ENCODE data around the gene SMG6.

The SMG6 gene

DNA sequence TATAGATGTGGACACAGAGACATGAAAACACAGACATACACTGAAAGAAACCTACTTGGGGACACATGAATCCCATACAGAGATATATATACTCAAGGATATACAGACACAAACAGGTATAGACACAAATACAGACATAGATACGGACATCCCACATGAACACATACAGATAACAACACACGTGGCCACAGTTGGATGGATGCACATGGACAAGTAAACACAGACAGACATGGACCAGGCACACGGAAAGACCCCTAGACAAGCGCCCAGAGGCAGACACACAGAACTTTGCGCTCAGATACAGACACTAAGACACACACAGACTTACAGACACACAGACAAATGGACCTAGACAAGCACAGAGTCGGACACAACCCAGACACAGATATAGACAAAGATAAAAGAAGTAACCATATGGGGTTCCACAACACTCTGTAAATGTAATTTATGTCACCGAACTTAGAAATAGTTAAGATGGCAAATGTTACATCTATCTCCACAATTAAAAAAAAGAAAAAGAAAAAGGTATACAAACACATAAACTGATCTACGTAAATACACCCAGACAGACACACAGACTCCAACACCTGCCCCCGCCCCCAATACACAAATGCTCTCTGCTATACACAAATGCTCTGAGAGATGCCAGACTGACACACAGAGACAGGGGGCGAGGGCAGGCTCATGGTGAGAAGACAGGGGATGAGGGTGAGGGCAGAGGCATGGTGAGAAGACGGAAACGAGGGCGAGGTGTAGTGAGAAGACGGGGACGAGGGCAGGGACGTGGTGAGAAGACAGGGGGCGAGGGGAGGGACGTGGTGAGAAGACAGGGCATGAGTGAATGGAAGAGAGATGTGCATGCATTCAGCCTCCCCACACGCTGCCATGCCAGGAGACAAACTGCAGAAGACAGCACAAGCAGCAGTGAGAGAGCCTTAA lies 118.3 kb downstream of the SMG6 start:
- Mint-ChIP-seq H3K27ac (peak overlapping the region; percentile 50), H3K27me3 (ENCODE audit: low read depth) (no peaks in the 10 kb centered on the region), H3K4me1 (ENCODE audit: low read depth) (peaks cover 26% of the 10 kb centered on the region), H3K9me3 (no peaks in the 10 kb centered on the region), H3K36me3 (ENCODE audit: low read depth) (peaks cover 49% of the 10 kb centered on the region), H3K4me3 (no peak overlapping the region)
- no peak for DNase-seq (ENCODE audit: low spot score)

DNA sequence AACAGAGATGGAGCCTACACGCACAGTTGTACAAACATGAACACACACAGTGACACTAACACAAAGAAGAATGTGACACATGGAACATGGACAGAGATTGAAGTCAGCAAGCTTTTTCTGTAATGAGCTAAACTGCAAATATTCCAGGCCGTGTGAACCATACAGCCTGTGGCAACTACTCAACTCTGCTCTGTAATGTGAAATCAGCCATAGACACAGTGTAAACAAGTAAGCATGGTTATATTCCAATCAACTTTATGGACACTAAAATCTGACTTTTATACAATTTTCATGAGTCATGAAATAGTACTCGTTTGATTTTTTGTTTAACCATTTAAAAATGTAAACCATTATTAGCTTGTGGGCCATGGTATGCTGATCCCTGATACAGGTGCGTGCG lies 120.2 kb downstream of the SMG6 start:
- no peaks in the 10 kb centered on the region for H3K9me3 Mint-ChIP-seq
- H3K4me1 Mint-ChIP-seq (ENCODE audit: low read depth) = peaks cover 17% of the 10 kb centered on the region
- DNase-seq (ENCODE audit: low spot score) = no peak
- H3K27ac Mint-ChIP-seq = no peak overlapping the region
- no peaks in the 10 kb centered on the region for H3K27me3 Mint-ChIP-seq (ENCODE audit: low read depth)
- H3K36me3 Mint-ChIP-seq (ENCODE audit: low read depth) = peaks cover 45% of the 10 kb centered on the region
- no peak overlapping the region for H3K4me3 Mint-ChIP-seq

DNA sequence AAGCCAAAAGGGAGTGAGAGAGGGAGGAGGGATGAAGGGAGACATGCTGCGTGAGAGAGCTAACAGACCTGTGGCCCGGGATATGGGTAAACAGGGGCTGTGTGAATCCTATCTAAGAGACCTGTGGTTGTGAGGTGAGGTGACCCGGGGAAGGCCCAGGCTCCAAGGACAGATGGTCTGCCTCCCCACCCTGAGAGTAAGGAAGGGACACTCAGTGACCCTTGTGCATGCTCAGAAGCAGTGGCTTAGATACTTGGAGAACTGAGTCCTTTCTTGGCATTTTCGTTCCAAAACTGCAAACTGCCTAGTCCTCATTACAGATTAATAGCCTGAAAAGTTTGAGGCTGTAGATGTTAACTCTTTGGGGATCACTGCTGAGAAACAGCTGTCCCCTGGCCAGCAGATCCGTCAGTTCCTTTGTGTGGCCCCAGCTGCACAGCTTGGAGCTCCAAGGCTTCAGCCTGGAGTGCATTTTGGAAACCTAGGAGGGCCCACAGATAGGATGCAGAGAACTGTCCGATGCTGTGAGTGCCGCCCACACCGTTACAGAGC lies 121.6 kb downstream of the SMG6 start:
- no peak overlapping the region for H3K27ac Mint-ChIP-seq
- H3K4me1 Mint-ChIP-seq (ENCODE audit: low read depth) = peaks cover 21% of the 10 kb centered on the region
- H3K36me3 Mint-ChIP-seq (ENCODE audit: low read depth) = peaks cover 48% of the 10 kb centered on the region
- H3K4me3 Mint-ChIP-seq = no peak overlapping the region
- DNase-seq (ENCODE audit: low spot score) = no peak
- H3K27me3 Mint-ChIP-seq (ENCODE audit: low read depth) = no peaks in the 10 kb centered on the region
- no peaks in the 10 kb centered on the region for H3K9me3 Mint-ChIP-seq

DNA sequence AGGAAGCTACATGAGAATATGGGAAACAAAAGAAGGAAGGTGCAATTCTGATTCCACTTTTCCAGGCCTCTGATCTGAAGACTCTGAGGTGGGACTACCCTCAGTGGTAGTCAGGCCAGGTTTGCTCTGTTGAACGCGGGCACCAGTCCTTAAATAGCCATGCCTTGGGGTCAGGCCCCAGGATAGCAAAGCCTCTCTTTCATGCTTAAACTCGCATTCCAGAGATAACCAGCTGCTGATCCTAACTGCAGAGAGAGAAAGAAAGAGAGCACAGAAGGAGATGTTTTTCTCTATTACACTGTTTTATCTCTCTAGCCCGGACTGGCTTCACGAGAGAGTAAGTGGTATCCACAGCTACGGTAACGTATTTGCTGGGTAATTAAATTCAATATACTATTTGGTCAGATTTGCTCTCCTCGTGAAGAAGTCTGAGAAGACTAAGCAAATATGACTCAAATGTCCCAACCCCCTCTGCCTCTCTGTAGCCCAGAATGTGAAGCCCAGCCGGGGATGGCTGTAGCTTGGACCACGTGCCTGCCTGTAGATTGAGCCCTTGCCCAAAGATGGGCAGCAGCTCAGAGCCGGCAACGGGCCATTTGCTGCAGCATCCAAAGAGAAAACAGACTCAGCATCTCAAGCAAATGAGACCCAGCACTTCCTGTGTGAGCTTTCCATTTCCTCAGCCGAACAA lies 122.2 kb downstream of the SMG6 start:
- H3K27me3 Mint-ChIP-seq (ENCODE audit: low read depth) = no peaks in the 10 kb centered on the region

DNA sequence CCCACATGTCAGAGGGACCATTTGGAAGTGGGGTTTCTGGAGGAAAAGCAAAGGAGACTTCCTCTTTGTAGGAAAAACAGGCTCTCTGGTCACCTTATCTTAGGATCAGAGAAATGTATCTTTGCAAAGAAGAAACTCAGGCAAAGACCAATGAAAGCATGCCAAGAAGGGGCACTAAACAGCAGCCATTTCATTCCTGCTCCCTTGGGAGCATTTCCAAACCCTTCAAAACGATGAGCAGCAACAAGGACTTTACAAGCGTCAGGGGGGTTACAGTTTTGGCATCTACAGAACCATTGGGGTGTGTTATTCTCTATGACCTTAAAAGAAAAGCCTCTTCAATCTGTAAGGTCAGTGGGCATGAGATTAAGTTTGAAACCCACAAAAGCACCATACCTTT lies 122.8 kb downstream of the SMG6 start:
- H3K9me3 Mint-ChIP-seq = no peaks in the 10 kb centered on the region
- peaks cover 43% of the 10 kb centered on the region for H3K36me3 Mint-ChIP-seq (ENCODE audit: low read depth)
- H3K4me3 Mint-ChIP-seq = no peak overlapping the region
- no peak overlapping the region for H3K27ac Mint-ChIP-seq
- H3K4me1 Mint-ChIP-seq (ENCODE audit: low read depth) = peaks cover 25% of the 10 kb centered on the region
- H3K27me3 Mint-ChIP-seq (ENCODE audit: low read depth) = no peaks in the 10 kb centered on the region
- DNase-seq (ENCODE audit: low spot score) = no peak

More for the DNA sequence above, 122.2 kb downstream of the SMG6 start:
- DNase-seq (ENCODE audit: low spot score) = no peak
- H3K9me3 Mint-ChIP-seq = no peaks in the 10 kb centered on the region
- peaks cover 48% of the 10 kb centered on the region for H3K36me3 Mint-ChIP-seq (ENCODE audit: low read depth)
- no peak overlapping the region for H3K4me3 Mint-ChIP-seq
- no peak overlapping the region for H3K27ac Mint-ChIP-seq
- peaks cover 23% of the 10 kb centered on the region for H3K4me1 Mint-ChIP-seq (ENCODE audit: low read depth)

DNA sequence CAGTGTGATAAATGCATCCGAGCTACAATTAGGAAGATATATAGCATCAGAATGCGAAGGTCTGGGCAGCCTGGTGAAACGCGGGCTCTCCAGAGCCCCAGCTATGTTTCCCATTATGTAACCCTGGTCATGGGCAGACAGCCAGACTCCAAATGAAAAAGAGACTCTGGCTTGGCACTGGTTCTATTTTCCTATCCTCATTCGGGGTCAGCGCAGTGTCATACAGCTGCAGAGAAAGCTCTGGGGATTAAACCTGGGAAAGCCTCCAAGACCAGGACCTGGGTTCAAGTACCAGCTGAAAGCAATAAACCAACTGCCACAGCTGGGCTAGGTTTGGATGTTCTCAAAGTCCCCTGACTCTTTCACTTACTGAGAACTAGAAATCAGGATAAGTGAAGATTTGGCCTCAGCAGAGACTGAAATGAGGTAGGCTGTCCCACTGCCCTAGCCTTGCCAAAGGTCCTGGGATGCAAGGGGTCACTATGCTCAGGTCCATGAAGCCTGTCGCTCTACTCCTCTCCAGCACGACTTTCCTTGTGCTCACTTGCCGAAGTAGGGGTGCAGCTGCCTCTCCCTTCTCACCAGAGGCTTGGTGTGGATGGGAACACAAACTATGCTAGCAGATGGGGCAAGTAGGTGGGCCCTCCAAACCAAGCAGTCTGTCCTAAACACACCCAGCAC lies 123.8 kb downstream of the SMG6 start:
- H3K36me3 Mint-ChIP-seq (ENCODE audit: low read depth) = peaks cover 38% of the 10 kb centered on the region
- no peak for DNase-seq (ENCODE audit: low spot score)

DNA sequence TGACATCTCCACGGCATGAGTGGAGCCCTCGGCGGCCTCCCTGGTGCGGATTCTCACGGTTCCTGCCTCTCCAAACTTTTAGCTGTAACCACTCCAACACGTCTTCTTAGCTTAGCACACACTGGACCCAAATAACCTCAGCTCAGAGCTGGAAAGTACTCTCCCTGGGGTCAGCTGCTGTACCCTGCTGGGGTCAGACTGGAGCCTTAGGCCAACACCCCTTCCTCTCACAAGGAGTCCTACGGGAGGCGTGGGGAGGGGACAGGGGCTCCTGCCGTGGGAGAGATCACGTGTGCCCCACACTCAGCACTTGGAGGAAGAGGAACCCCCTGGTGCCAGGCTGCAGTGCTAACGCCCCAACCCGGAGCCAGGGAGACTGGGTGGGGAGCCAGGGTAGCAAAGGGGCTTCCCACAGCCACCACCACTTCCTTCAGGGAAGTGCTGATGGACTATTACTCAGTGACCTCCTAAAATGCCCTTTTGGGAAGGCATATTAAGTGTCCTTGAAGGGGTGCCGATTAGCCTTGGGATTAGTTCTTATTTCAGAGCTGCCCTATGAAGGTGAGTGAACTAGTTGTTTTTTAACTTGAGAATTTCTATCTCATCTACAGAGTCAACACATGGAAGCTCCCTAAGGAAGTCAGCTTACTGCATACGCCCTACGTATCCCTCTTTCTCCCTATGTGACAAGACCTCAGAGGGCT lies 124.6 kb downstream of the SMG6 start:
- Mint-ChIP-seq H3K27me3 (ENCODE audit: low read depth) (no peaks in the 10 kb centered on the region), H3K27ac (no peak overlapping the region), H3K9me3 (no peaks in the 10 kb centered on the region), H3K36me3 (ENCODE audit: low read depth) (peaks cover 46% of the 10 kb centered on the region), H3K4me3 (no peak overlapping the region), H3K4me1 (ENCODE audit: low read depth) (peaks cover 34% of the 10 kb centered on the region)
- DNase-seq (ENCODE audit: low spot score) = no peak

More for the DNA sequence above, 123.8 kb downstream of the SMG6 start:
- Mint-ChIP-seq H3K27me3 (ENCODE audit: low read depth) (no peaks in the 10 kb centered on the region), H3K4me3 (no peak overlapping the region), H3K27ac (no peak overlapping the region), H3K4me1 (ENCODE audit: low read depth) (peaks cover 28% of the 10 kb centered on the region), H3K9me3 (no peaks in the 10 kb centered on the region)

DNA sequence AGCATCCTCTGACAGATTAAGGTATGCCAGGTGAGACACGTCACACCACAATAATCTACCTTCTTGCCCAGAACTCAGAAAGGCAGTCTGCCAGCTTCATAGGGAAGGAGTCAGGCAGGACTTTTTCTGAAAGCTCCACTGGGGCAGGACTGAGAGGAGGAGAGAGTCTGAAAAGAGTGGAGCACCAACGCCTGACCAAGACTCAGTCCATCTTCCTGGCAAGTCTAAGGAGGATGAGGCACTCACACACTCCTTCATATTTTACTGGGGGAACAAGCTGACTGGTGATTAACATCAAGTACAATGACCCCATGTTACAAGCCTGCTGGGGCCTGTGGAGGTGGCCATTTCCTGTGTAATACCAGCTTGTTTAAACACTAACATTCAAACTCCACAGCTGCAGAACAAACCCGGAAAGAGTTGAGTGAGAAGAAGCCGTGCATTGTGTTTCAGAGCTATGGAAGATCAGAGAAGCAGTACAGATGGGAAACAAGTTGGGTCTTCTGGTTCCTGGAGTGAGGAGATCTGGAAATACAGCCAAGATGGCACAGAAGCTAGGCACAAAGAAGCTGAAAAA lies 126.3 kb downstream of the SMG6 start:
- Mint-ChIP-seq H3K4me3 (no peak overlapping the region), H3K36me3 (ENCODE audit: low read depth) (peaks cover 41% of the 10 kb centered on the region), H3K9me3 (no peaks in the 10 kb centered on the region), H3K27me3 (ENCODE audit: low read depth) (no peaks in the 10 kb centered on the region), H3K27ac (no peak overlapping the region), H3K4me1 (ENCODE audit: low read depth) (peaks cover 30% of the 10 kb centered on the region)
- no peak for DNase-seq (ENCODE audit: low spot score)

DNA sequence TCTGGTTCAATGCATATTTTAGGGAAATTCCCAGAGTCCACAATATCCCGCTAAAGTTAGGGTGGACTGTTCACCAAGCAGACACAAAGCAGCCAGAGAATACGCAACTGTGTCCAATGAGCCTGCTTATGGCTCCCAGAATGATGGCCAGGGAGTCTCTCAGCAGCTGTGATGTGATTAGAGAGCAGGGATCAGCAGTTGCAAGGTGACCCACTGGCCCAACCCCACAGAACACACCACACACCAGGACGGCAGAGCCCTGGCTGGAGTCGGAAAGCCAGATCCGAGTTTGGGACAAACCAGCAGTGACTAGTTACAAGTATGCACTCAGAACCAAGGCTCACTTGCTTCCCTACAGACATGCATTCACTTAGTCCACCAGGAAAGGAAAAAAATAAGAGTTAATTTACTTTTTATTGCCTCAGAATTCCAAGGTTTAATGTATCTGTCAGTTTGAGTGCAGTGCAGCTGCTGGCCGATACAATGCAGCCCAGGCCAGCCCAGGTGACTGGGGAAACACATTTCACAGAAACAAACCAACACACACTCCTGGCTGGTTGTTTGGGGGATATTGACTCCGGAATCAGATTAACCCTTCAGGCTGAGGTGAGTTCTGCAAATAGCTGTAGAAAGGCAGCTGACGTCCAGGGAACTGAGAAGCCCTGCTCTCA lies 127.0 kb downstream of the SMG6 start:
- peaks cover 24% of the 10 kb centered on the region for H3K4me1 Mint-ChIP-seq (ENCODE audit: low read depth)
- H3K36me3 Mint-ChIP-seq (ENCODE audit: low read depth) = peaks cover 41% of the 10 kb centered on the region
- no peaks in the 10 kb centered on the region for H3K27me3 Mint-ChIP-seq (ENCODE audit: low read depth)
- no peak overlapping the region for H3K27ac Mint-ChIP-seq
- no peak overlapping the region for H3K4me3 Mint-ChIP-seq
- DNase-seq (ENCODE audit: low spot score) = no peak
- no peaks in the 10 kb centered on the region for H3K9me3 Mint-ChIP-seq

DNA sequence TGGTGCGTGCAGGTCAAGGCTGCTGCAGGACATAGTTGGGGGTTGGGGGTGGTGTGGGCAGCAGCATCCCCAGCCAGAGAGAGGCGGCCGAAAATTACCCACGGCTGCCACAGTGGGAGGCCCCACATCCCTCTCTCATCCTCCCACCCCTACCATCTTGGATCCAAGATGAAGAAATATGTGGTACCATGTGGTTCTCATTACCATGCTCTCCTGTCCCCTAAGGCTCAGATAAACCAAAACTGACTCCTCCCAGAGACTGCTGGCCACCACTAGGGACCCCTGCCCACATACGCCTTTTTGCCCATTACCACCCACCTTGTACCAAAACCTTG lies 128.3 kb downstream of the SMG6 start:
- H3K9me3 Mint-ChIP-seq = no peaks in the 10 kb centered on the region
- peaks cover 21% of the 10 kb centered on the region for H3K4me1 Mint-ChIP-seq (ENCODE audit: low read depth)
- H3K27ac Mint-ChIP-seq = no peak overlapping the region
- H3K36me3 Mint-ChIP-seq (ENCODE audit: low read depth) = peaks cover 40% of the 10 kb centered on the region
- DNase-seq (ENCODE audit: low spot score) = no peak
- H3K27me3 Mint-ChIP-seq (ENCODE audit: low read depth) = no peaks in the 10 kb centered on the region
- H3K4me3 Mint-ChIP-seq = no peak overlapping the region

DNA sequence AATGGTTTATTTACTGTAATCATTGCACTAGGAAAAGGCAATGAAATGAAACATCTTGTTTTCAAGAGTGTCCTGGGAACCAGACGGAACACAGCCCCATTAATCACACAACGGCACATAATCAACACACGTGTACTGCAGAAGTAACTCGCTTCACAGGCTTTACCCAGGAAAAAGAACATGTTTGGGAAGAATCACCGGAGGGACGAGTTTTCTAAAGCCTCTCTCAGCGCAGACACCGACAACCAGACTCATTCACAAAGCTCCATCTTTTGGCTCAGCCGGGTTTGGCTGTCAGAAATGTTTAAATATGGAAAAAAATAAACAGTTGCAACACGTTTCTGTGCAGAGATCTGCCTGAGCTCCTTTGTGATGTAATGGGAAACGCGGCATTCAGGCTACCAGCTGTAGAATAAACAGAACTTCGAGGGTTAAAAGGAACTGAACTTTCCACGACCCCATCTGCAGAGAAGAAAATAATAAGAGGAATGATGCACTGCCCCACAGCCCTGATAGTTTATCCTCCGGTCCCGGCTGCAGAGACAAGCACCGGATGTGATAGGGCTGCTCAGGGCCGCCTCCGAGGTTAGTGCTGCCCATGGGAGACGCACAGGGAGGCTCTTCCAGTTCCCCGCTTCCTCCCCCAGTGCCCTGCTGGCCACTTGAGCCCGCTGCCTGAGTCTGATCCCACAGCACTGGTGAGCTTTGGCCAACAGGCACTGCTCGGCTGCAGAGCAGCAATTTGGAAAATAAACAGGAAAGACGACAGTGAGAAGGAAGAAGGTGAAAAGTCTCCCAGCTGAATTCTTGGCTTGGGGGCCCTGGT lies 128.9 kb downstream of the SMG6 start:
- peaks cover 39% of the 10 kb centered on the region for H3K36me3 Mint-ChIP-seq (ENCODE audit: low read depth)
- no peak for DNase-seq (ENCODE audit: low spot score)
- no peaks in the 10 kb centered on the region for H3K9me3 Mint-ChIP-seq

DNA sequence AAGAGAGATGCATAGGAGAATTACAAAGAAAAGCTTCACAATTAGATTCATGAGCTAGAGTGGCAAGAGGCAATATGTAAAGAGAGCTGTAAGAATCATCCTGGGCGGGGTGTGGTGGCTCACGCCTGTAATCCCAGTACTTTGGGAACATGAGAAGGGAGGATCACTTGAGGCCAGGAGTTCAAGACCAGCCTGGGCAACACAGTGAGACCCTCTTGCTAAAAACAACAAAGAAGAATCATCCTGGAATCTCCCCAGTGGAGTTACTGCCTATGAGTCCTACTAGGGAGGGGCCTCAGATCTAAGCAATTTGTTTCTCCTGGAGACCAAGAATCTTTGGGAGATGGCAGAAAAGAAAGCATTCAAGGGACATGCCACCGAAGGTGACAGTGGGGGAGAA lies 129.6 kb downstream of the SMG6 start:
- Mint-ChIP-seq H3K9me3 (no peaks in the 10 kb centered on the region), H3K4me3 (no peak overlapping the region), H3K27me3 (ENCODE audit: low read depth) (no peaks in the 10 kb centered on the region), H3K36me3 (ENCODE audit: low read depth) (peaks cover 46% of the 10 kb centered on the region), H3K27ac (peak overlapping the region; percentile 52), H3K4me1 (ENCODE audit: low read depth) (peaks cover 24% of the 10 kb centered on the region)
- no peak for DNase-seq (ENCODE audit: low spot score)

More for the DNA sequence above, 128.9 kb downstream of the SMG6 start:
- Mint-ChIP-seq H3K4me1 (ENCODE audit: low read depth) (peaks cover 21% of the 10 kb centered on the region), H3K27me3 (ENCODE audit: low read depth) (no peaks in the 10 kb centered on the region), H3K27ac (no peak overlapping the region), H3K4me3 (no peak overlapping the region)
